Stimulated activated CD4-positive, alpha-beta T cell treated with anti-CD3 and anti-CD28 coated beads, Interleukin-12 subunit alpha, Interleukin-12 subunit beta, amount 100 ng/mL, for 4 hours (primary cell): Measurements from ENCODE around the gene MAP7D1.

Experiments
- DNase-seq: peaks from one replicate; pipeline ENCODE4 v3.0.0-alpha.2; 2020

The MAP7D1 gene

DNA sequence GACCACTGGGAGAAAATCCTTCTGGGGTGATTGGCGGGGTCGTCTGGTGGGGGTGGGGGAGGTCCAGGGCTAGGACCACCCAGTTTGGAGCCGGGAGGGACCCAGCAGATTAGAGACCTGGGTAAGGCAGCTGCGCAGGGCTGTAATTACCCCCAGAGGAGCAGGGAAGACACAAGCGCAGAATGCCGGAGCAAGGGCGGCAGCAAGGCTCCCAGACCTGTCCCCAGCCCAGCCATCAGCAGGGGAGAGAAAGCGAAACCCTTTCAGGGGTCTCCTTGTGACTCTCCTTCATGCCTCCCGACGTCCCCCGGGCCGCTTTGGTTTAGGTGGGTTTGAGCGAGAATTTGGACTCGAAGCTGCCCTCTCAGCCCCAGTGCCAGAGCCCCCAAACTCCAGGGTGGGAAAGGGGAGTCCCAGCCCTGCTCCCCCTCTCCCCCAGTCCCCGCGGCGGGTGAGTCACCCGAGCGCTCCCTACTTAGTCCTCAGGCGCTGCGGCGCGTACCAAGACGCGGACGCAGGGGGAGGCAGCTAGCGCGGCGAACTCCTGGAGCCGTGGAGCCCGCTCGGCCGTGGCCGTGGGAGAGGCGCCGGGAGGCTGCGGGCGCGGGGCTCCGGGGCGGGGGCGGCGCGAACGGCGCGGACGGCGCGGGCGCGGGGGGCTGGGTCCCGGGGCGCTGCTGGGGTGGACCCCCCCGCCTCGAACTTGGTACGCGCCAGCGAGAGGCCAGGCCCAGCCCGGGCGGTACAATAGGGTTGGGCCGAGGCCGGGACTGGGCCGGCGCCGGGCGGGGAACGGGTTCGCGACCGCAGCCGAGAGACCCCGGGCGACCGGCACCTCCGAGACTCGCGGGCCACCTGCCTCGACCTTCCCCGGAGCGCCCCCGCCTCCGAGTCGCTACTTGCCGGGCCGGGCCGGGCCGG, at the start of gene MAP7D1:
Gene MAP7D1 (plus strand): TSS at position 753 of the 921 bp plus-strand sequence. CDS start 258 bp downstream, outside the sequence.
- peak; percentile 82 for DNase-seq

DNA sequence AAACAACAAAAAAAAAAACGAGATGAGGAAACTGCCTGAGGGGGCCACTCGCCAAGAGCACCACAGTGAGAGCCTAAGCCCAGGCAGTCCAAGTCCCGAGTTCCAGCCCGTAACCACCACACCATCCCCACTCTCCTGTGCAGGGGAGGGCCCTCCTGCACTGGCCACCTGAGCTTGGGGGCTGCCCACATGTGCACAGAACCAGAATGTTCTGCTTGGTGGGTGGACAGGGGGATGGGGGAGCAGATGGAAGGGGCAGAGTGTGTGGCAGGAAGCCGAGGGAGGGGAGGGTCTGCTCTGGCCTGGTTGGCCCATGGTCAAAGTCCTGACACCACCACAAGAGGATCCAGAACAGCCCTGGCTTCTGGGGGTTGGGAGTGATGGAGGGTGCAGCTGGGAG, 49.7 kb upstream of the MAP7D1 start:
- no peak for DNase-seq

DNA sequence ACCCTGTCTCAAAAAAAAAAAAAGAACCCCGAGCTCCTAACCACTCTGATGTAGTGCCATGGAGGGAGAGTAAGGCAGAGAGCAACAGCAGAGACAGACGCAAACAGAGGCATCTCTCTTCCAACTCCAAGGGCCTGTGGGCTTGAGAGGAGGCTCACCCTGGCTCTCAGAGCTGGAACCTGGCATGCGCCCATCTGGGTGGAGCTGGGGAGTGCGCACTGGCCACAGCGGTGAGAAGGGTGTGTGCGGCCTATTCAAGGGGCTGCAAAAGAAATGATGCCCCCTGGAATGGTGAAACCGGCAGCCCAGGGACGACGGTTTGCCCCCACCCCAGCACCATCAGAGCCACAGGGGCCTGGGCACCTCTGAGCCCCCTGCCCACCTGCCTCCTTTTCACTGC, 48.6 kb upstream of the MAP7D1 start:
- no peak for DNase-seq

DNA sequence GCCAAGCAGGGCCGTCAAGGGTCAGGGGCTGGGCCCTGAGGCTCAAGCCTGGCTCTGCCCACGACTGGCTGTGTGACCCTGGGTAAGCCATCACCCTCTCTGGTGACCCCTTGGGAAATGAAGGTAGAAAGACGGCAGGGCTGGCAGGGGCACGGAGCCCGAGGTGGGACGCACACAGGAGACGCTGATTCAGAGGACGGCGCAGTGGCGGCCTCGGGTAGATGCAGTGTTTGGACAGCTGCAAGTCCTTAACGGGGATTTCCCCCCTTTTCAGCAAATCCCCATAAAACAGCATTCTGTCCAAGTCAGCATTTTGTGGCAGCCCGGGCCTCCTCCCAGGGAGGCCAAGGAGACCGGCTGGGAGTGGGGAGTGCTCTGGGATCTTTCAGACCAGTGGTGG, 47.6 kb upstream of the MAP7D1 start:
- DNase-seq = no peak

DNA sequence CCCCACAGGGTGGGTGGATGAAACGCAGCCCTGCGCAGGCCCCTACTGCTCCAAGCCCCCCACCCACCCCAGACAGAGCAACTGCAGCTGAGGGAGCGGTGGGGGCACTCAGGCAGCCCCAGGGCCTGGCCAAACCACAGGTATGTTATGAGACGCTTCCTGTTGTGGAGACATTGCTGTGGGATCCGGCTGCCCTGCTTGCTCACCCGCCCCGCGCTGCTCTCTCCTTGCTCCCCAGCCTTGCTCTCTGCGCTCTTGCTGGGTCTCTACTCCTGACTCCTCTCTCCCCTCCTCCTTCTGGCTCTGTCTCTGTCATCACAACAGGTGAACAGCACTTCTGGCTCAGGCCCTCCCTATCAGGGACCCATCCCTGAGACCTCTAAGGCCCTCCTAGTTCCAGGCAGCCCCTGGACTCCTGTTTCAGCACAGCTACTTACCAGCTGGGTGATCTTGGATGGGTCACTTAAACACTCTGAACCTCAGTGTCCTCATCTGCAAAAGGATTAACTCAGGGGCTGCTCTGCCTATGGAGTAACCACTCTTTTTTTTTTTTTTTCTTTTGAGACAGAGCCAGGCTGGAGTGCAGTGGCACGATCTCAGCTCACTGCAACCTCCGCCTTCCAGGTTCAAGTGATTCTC, 46.8 kb upstream of the MAP7D1 start:
- no peak for DNase-seq

DNA sequence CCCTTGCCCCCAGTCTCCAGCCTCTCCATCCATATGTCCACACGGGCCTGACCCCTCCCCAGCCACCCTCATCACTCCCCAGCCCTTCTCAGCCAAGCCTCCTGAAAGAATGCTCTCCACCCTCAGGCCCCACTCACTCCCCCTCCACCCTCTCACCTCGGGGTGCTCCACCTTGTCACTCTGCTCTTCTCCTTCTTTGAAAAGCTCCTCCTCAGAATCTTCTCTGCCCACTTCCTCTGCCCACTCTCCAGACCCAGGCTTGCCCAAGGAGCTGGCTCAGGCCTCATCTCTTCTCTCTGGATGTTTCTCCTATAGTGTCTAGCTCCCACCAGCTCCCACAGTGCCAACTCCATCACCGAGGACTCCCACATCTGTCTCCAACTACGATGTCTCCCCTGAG, 44.8 kb upstream of the MAP7D1 start:
- DNase-seq = no peak

DNA sequence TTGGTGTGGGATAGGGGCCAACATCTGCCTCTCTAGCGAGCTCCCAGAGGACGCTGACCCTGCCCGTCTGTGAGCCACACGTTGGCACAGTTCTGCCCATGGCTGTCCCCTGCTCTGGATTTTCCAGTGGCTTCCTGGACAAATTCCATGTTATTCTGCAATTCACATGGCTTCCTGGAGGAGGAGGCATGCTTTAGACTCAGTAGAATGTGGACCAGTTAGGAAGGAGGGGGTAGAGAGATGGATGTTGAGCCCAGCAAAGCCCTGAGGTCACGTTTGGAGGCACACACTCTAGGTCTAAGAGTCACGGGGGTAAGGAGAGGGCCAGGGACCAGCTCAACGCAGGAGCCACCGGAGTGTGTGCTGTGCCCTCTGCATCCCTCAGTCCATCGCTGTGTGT, 43.1 kb upstream of the MAP7D1 start:
- DNase-seq = no peak

DNA sequence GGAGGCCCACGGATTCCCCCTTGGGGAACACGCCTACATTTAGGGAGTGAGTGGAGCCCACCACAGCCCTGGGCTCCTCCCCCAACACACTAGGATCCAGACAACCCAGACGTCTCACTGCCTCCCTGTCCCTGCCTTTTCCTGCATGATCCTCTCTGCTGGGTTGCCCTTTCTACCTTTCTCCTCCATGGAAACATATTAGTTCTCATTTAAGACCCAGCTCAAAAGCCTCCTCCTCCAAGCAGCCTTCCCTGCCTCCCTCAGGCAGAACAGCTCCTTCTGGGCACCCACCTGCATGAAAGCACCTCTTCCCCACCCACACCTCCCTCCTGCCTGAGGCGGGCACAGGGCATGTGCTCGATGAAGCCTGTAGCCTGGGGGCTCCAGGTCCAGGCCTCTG, 41.6 kb upstream of the MAP7D1 start:
- no peak for DNase-seq

DNA sequence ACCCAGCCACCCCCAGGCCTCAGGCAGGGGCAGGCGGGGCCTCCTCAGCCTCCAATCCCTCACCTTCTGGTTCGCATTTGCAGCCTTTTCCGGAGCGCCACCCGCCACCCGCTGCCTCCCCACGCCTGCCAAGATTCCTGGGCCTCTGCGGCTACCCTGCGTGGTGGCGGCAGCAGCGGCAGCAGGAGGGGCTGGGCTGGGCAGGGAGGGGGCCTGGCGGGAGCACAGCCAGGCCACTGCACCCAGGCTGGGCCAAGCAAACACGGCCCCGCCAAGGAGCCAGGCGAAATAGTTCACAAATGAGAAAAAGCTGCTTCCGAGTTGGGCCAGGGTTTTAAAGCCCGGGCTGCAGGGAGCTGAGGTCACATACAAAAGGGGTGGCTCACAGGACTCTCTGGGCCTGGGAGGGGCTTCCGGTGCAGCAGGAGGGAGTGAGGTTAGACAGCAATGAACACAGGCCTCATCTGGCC, 40.7 kb upstream of the MAP7D1 start:
- no peak for DNase-seq

DNA sequence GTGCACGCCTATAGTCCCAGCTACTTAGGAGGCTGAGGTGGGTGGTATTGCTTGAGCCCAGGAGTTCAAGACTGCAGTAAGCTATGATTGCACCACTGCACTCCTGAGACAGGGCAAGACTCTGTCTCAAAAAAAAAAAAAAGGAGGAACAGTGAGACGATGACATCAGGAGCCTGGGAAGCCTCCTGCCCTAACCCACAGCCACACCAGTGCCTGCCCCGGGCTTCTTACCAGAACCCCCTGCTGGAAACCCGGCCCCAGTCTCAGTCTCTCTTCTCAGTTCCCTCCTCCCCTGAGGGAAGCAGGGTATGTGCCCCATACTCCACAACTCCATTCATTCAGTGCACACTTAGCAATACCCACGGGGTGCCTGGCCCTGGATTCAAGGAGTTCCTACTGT, 40.0 kb upstream of the MAP7D1 start:
- no peak for DNase-seq

DNA sequence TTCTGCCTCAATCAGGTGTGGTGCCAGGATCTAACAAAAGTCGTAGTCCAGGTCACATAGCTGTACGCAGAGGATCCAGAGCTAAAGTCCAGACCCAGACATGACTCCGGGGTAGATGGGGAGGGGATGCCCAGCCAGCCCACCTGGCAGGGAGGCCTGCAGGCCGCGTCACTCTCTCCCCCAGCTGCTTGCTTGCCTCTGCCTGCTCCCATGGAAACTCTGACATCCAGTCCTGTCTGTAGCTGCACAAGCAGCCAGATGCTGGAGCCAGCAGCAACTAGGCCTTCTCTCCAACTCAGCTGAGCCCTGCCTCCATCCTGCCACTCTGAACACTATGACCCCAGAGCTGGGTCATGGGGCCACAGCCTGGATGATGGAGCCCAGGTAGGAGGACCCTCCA, 39.1 kb upstream of the MAP7D1 start:
- no peak for DNase-seq

DNA sequence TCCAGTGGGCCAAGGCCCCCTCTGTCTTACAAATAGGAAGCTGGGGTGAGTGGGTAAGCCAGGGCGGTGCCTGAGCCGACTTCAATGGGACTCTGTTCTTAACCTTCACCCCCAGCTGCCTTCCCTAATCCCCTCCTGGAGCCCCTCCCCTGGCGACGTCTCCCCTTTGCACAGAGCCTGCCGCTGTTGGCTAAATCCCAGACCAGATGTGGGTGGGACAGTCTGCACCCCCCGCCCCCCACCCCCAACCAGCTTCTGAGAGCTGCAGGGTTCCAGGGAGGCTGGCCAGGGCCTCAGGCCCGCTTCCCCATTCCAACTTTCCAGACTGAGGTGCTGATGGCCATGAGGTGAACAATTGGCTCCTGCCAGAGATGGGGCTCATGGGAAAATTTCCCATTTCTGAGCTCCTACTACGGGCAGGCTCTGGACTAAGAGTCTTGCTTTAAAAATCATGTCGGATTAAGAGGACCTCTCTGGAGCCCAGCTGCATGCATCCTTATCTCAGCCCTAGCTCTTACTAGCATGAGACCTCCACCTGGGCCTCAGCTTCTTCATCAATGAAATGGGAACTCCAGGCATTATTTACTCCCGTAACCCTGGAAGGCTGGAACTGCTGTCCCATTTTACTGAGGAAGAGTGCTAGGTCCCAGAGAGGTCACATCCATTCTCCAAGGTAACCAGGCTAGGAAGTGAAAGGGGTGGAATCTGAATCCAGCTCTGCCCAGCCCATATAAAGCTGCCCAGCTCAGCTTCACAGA, 37.3 kb upstream of the MAP7D1 start:
- no peak for DNase-seq

DNA sequence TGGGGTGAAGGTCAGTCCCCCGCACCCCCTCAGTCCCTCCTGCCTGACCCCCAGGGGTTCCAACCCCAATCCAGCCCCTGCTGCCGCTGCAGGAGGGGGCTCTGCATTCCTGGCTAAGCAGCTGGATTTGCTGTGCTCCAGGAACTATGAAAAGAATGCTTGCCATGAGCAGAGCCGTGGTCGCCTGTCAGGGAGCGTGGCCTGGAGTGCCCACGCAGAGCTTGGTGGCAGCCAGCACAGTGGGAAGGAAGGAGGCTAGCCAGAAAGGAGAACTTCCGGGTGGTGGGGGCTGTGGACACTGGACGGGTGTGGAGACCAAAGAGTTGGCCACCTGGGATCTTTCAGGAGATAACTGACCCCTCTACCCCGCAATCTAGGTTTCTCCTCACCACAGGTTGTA, 36.5 kb upstream of the MAP7D1 start:
- no peak for DNase-seq

DNA sequence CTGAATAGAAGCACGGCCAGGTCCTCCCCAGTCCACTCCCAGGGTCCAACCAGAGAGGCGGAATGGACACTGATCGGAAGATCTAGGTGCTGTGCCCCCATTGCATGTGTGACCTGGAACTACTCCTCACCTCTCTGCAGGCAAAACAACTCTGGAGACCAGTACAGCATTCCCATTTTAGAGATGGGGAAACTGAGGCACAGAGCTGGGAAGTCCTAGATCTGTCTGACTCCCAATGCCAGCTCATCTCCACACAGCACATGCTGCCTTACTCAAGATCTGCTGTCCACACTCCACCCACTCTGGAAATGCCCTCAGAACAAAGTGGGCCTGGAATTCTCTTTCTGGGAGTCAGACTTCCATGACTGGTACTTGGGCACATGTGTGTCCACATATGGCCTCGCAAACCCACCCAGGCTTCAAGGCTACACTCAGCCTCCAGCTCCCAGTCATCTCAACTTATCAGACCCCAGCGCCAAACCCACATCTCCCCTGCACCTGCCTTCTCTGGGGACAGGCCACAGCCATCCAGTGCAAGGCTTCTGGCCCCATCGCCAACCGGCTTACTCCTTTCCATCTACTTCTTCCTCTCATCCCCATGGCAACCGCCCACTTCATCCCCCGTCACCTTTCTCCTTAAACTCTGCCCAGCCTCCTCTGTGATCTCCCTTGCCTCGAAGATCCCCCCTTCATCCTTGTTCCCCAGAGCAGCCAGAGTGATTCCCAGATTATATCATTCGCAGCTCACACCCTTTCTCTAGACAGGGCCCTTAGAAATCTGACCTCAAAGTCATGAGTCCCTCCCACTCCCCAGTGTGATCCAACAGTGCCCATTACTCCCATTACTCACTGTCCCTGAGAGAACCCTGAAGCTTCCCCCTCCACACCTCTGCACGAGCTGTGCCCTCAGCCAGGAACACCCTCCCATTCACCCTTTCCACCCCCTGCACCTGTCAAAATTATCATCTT, 33.6 kb upstream of the MAP7D1 start:
- DNase-seq = no peak

DNA sequence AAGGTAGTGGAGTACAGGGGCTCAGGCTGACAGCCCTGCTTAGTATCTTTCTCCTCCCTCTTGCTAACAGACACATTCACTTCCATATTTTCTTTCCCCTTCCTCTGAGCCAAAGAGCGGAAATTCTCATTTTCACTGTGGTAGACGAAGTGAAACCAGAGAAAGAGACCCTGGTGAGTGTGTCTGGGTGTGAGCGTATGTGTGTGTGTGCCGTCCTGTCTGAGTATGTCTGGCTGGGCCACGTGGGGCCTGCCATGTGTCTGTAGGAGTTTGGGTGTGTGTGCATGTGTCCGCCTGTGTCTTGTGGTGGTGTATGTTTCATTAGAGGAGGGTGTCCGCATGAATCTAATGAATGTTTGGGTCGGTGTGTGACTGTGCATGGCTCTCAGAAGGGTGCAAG, 32.6 kb upstream of the MAP7D1 start:
- DNase-seq = no peak

DNA sequence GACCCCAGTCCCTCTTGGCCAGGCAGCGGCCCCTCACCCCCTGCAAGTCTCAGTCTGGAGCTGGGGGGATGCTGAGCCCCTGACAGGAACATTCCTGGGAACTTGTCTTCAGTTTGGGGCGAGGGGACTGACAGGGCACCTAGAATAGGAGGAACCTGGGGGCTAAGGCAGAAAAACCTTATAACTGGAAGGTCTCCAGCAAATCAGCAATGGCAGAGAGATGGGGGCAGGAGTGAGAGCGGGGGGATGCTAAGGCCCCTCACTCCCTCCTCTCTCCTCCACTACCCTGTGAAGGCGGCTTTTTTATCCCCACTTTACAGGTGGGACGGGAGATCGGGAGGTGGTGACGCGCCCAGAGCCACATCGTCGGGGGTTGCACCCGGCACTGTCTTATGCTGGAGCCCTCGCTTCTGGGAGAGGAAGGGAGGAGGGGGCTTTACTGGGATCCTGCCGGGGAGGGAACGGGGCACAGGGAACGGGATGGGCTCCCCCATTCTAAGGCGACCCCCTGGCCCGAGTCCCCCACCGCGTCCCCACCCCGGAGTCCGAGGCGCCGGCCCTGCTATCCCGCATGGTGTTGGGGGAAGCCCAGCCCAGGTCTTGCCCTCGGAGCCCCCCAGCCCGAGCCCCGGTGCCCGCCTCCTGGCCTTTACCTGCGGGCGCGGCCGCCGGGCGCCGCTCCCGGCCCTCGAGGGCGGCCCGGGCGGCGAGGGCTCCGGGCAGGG, 31.4 kb upstream of the MAP7D1 start:
- no peak for DNase-seq

DNA sequence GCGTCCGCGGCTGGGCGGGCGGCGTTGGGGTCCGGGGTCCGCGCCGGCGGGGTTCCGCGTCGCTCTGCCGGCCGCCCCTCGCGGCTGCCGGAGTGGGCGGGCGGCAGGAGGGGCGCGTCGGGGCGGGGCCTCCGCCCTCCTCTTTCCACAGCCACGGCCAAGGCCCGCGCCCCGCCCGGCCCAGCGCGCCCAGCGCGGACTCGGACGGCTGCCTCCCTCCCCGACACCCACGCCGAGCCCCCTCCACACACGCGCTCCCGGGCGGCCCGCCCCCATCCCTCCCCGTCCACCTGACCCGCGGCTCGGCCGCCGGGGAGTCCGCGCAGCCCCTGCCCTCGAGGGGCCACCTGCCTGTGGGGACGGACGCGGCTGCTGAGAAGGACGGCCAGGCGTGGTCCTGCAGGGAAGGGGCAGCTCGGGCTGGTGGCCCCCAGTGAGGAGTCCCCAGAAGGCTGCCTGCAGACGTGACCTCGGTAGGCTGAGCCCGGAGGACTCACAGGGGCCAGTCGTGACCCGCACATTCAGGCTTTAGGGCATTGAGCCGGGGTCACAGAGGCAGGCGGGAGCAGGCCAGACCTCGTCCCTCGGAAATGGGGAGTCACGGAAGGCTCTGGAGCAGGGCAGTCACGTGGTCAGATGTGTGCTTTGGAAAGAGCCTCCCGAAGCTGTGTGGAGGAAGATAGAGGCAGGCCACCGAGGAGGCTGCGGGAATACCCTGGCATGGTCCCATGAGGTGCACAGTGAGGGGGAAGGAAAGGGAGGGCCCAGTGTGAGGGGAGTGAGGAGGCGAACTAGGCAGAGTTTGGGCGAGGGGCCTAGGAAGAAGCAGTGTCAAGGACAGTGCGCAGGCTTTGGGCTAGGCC, 30.6 kb upstream of the MAP7D1 start, which contains the start of gene COL8A2:
Gene COL8A2 (minus strand): TSS at position 94 of the 863 bp plus-strand sequence. CDS start 24,980 bp downstream, outside the sequence.
- no peak for DNase-seq

DNA sequence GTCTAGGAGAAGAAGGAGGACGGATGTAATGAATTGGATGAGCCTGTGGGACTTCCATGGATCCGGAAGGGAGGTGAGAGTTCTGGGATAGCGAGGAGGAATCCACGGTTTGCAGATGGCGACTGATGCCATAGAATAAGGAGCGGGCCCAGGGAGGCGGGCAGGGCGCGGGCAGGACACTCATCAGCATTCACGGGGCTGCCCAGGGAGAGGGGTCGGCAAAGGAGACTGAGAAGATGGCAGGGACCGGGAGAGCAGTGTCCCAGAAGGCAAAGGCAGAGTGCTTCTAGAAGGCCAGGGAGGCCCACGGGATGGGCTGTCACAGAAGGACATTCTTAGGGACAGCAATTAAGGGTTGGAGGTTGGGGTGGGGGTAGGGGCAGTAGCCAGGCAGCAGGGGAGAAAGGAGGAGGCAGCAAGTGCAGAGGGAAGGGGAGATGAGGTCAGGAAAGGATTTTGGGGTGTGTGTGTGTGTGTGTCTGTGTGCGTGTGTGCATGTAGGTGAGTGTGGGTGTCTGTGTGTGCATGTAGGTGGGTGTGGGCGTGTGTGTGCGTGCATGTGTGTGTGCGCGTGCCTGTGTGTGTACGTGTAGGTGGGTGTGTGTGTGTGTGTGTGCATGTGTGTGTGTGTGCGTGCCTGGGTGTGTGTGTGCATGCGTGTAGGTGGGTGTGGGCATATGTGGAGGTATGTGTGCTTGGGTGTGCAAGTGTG, 29.8 kb upstream of the MAP7D1 start:
- DNase-seq = no peak

DNA sequence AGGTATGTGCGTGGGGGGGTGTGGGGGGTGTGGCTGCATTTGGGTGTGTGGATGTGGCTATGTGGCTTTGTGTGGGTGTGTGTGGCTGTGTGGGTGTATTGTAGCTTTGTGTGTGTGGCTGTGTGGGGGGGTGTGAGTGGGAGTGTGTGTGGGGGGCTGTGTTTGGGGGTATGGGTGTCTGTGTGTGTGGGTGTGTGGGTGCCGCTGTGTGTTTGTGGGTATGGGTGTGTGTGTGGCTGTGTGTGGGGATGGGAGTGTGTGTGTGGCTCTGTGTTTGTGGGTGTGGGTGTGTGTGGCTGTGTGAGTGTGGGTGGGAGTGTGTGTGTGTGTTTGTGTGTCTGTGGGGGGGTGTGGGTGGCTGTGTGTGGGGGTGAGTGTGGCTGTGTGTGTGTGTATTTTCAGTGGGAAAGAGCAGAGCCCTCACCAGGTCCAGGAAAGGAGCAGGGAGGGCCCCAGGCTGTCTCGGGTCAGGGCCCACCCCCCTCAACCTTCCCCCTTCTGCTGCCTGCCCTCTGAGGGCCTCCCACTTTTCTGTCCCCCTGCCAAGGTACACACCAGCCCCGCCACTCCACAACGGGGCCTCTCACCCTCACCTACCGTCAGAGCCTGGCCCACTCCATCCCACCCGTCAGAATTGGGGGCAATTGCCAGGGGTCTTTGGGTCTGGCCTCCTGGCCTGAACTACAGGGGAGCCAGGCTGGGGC, 29.0 kb upstream of the MAP7D1 start:
- no peak for DNase-seq
